HEK293 (cell line): ENCODE results near the gene CDYL2.

Experiments used
- CTCF ChIP-seq: fragments of 450-650 bp; formaldehyde crosslinking; IDR thresholded peaks from 2 replicates; pipeline ENCODE4 v1.5.1; 2016; ENCODE audit warnings: missing biosample characterization, missing genetic modification characterization
- HOXA7 ChIP-seq: sonication (generic); formaldehyde crosslinking; IDR thresholded peaks from 2 replicates; pipeline ENCODE4 v1.8.1; 2022; ENCODE audit warnings: missing genetic modification reagents, borderline replicate concordance
- MEIS1 ChIP-seq: sonication (generic); formaldehyde crosslinking; IDR thresholded peaks from 2 replicates; pipeline ENCODE4 v1.8.1; 2022; ENCODE audit warnings: missing genetic modification reagents, mild to moderate bottlenecking, borderline replicate concordance
- OVOL3 ChIP-seq: fragments of 450-650 bp; formaldehyde crosslinking; IDR thresholded peaks from 2 replicates; pipeline ENCODE4 v1.5.1; 2016; ENCODE audit warnings: missing biosample characterization, missing genetic modification characterization
- REST ChIP-seq: fragments of 450-650 bp; formaldehyde crosslinking; IDR thresholded peaks from 2 replicates; pipeline ENCODE4 v1.5.1; 2016; ENCODE audit warnings: missing biosample characterization, missing genetic modification characterization
- ZNF830 ChIP-seq: fragments of 450-650 bp; IDR thresholded peaks from 2 replicates; pipeline ENCODE4 v1.5.0; 2018; ENCODE audit warnings: missing biosample characterization, missing genetic modification characterization, low read depth, mild to moderate bottlenecking, moderate library complexity

GRCh38 chr16:80689487-80689886 lies 114.9 kb downstream of the CDYL2 start:
- TF ChIP-seq HOXA7 (no peak), CTCF (tag by site-specific recombination) (no peak), OVOL3 (no peak), MEIS1 (CRISPR knock-in tag) (no peak), ZNF830 (no peak), REST (tag by site-specific recombination) (no peak)
